Measurements from ENCODE around the gene KIF26A. TPM values are rescaled to one million over a fixed set of nuclear protein-coding genes. Genes with fewer than 3 reads are reported as not detected.

KIF26A gene
- total RNA-seq, 2 experiments from 2014 or later: 0.29 to 0.38 TPM

DNA sequence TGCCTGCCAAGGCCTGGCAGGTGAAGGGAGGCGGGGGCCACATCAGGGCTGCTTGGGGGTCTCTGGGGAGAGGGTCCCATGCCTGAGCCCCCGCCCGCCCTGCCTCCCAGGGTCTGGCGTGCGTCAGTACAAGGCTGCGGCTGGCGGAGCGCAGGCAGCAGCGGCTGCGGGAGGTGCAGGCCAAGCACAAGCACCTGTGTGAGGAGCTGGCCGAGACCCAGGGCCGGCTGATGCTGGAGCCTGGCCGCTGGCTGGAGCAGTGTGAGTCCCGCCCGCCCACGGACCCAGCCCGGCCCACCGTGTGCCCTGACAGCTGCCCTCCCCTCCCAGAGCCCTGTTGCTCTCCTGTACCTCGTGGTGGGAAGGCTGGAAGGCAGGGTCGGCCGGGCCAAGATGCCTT, 40.7 kb downstream of the KIF26A start:
- Mint-ChIP-seq H3K4me3 (no peak overlapping the region), H3K4me1 (ENCODE audit: low read depth) (no peaks in the 10 kb centered on the region), H3K27me3 (peaks cover 2% of the 10 kb centered on the region), H3K36me3 (no peaks in the 10 kb centered on the region), H3K27ac (no peak overlapping the region), H3K9me3 (no peaks in the 10 kb centered on the region)
- CTCF ChIA-PET: no interaction called here
- POLR2A ChIA-PET: no interaction called here
- no peak for DNase-seq
- intact Hi-C loops (cut with micrococcal nuclease): no loop called here

DNA sequence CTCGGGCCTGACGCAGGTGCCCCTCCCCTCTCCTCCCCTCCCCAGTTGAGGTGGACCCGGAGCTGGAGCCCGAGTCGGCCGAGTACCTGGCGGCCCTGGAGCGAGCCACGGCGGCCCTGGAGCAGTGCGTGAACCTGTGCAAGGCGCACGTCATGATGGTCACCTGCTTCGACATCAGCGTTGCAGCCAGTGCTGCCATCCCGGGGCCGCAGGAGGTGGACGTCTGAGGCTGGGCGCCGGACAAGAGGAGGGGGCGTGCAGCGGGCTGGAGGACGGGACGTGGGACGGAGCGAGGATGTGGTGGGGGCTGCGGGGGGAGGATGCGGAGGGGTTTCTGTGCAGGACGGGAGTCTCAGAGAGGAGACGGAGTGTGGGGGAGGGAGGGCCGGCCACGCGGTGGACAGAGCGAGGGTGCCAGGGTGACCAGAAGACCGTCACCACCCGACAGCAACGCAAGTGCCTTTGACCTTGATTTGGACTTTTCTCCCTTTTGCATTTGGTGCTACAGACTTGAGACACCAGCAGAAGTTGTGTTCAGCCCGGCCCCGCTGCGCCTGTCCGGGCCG, 41.3 kb downstream of the KIF26A start:
- POLR2A ChIA-PET: no interaction called here
- Mint-ChIP-seq H3K27me3 (peaks cover 5% of the 10 kb centered on the region), H3K27ac (no peak overlapping the region), H3K4me1 (ENCODE audit: low read depth) (no peaks in the 10 kb centered on the region), H3K4me3 (no peak overlapping the region), H3K9me3 (no peaks in the 10 kb centered on the region), H3K36me3 (no peaks in the 10 kb centered on the region)
- intact Hi-C loops (cut with micrococcal nuclease): no loop called here
- DNase-seq: no peak
- CTCF ChIA-PET: no interaction called here

DNA sequence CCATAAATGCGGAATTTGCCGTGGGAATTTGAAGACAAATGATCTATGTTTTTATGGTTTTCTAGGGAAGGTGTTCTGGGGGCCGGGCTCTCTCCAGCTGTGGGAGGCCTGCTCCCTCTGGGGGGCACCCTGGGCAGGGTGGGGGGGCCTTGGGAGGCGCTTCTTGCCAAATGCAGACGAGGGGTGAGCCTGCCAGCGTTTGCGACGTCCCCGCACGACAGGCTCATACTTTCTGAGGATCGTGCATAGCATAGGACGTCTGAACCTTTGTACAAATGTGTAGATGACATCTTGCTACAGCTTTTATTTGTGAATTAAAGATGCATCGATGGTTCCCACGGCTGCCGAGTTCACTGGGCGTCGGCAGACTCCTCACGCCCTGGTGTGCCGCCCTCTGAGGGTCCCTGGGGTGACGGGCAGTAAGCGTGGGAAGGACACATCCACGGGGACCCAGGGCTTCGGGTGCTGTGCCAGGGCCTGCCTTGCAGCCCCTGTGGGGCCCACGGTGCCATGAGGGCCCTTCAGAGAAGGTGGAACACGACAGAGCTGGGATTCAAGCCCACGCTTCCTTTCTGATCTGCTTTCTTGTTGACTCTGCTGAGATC, 42.3 kb downstream of the KIF26A start:
- intact Hi-C loops (cut with micrococcal nuclease): no loop called here
- Mint-ChIP-seq H3K36me3 (no peaks in the 10 kb centered on the region), H3K27me3 (peaks cover 5% of the 10 kb centered on the region), H3K4me3 (no peak overlapping the region), H3K9me3 (no peaks in the 10 kb centered on the region), H3K4me1 (ENCODE audit: low read depth) (no peaks in the 10 kb centered on the region), H3K27ac (no peak overlapping the region)
- POLR2A ChIA-PET: no interaction called here
- DNase-seq: no peak
- CTCF ChIA-PET: no interaction called here

DNA sequence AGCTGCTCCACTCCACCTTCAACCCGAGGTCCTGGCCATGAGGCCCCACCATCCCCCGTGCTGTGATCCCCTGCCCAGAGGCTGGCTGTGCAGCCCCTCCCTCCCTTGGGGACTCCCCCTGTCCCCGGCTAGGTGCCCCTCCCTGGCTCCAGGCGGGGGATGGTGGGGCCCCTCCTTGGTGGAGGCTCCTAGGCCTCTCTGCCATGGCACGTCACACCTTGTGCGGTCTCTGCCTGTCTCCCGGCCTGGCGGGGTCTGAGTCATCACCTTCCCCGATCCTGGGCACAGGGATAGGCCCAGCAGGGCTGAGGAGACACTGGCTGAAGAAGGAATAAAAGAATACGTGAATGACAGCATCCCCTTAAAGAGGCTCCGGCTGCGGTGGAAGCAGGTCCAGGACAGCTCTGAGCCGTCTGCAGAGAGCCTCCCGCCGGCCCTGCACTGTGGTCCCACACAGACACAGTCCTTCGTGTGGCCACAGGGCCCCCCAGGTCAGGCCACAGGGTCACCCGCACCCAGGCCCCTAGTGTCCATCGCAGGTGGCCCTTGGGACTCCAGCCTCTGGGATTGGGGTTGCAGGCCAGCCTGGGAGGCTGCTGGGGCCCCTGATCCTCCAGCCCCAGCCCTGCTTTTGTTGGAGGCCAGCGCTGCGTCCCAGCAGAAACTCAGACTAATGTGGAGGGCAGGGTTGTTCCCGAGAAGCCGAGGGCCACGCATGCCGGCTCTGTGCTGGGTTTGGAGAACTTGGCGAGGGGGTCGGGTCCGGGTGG, 43.6 kb downstream of the KIF26A start:
- no peak for DNase-seq
- H3K4me1 Mint-ChIP-seq (ENCODE audit: low read depth): no peaks in the 10 kb centered on the region
- no peaks in the 10 kb centered on the region for H3K9me3 Mint-ChIP-seq
- H3K27ac Mint-ChIP-seq: no peak overlapping the region
- peaks cover 5% of the 10 kb centered on the region for H3K27me3 Mint-ChIP-seq
- H3K4me3 Mint-ChIP-seq: no peak overlapping the region
- POLR2A ChIA-PET: no interaction called here
- no peaks in the 10 kb centered on the region for H3K36me3 Mint-ChIP-seq
- intact Hi-C loops (cut with micrococcal nuclease): no loop called here
- CTCF ChIA-PET: no interaction called here

DNA sequence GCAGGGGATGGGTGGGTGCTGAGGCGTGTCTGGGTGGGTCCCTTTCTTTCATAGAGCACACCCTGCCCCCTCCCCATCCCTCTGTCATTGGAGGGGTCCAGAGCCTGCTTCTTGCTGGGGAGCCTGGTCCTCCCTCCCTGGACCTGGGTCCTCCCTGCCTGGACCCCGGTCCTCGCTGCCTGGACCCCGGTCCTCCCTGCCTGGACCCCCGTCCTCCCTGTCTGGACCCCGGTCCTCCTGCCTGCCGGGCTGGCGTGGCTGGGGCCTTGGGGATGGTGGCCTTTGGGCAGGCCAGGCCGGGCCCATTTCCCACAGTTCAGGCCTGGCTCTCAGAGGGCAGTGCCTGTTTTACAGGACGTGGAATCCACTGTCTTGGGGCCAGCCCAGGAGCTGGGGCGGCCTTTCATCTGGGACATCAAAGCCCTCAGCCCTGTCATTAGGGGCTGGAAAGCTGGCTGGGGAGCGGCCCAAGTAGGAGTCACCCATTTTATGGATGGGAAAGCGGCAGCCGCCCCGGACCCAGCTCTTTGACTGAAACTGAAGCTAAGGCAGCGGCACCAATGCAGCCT, 44.6 kb downstream of the KIF26A start:
- CTCF ChIA-PET: no interaction called here
- intact Hi-C loops (cut with micrococcal nuclease): no loop called here
- Mint-ChIP-seq H3K27ac (no peak overlapping the region), H3K36me3 (no peaks in the 10 kb centered on the region), H3K4me3 (no peak overlapping the region), H3K9me3 (no peaks in the 10 kb centered on the region), H3K27me3 (peaks cover 5% of the 10 kb centered on the region), H3K4me1 (ENCODE audit: low read depth) (no peaks in the 10 kb centered on the region)
- DNase-seq: no peak
- POLR2A ChIA-PET: no interaction called here

DNA sequence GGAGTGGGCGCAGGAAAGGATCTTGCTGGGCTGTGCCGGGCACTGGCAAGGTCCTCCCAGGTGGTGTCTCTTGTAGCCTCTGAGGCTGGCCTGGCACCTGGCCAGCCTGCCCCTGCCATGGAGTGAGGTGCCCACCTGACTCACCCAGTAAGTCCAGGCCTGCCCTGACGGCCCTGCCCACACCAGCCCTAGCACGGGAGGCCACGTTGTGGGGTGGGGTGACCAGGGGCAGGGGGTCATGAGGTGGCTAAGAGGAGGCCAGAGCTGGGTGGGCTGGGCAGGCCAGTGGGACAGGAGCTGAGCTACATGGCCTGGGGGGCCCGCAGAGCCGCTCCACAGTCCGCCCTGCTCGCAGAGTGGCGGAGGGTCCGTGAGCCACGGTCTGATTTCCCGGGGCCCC, 45.4 kb downstream of the KIF26A start:
- ChIA-PET POLR2A (no interaction called here), CTCF (no interaction called here)
- Mint-ChIP-seq H3K9me3 (no peaks in the 10 kb centered on the region), H3K4me1 (ENCODE audit: low read depth) (no peaks in the 10 kb centered on the region), H3K27ac (no peak overlapping the region), H3K27me3 (peaks cover 5% of the 10 kb centered on the region), H3K36me3 (no peaks in the 10 kb centered on the region), H3K4me3 (no peak overlapping the region)
- DNase-seq: no peak
- intact Hi-C loops (cut with micrococcal nuclease): no loop called here

DNA sequence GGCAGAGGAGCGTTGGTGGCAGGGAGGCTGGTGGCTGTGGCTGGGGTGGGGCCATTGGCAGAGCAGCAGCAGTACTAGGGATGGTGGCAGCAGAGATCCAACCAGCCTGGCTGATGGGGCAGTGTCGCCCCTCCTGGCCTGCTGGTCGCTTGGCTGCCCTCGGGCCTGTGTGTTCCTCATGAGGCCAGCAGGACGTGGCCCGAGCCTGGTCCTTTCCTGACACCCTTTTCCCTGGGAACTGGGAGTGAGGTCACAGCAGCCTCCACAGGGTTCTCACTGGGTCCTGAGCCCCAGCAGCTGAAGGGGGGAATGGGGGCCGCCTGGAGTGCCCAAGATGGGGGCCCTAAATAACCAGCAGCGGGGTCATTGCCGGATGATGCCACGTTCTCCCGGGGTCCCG, 46.1 kb downstream of the KIF26A start:
- CTCF ChIA-PET: no interaction called here
- no peak overlapping the region for H3K27ac Mint-ChIP-seq
- intact Hi-C loops (cut with micrococcal nuclease): no loop called here
- POLR2A ChIA-PET: no interaction called here
- no peak overlapping the region for H3K4me3 Mint-ChIP-seq
- H3K27me3 Mint-ChIP-seq: peaks cover 5% of the 10 kb centered on the region
- no peaks in the 10 kb centered on the region for H3K36me3 Mint-ChIP-seq
- no peaks in the 10 kb centered on the region for H3K4me1 Mint-ChIP-seq (ENCODE audit: low read depth)
- H3K9me3 Mint-ChIP-seq: no peaks in the 10 kb centered on the region
- no peak for DNase-seq

DNA sequence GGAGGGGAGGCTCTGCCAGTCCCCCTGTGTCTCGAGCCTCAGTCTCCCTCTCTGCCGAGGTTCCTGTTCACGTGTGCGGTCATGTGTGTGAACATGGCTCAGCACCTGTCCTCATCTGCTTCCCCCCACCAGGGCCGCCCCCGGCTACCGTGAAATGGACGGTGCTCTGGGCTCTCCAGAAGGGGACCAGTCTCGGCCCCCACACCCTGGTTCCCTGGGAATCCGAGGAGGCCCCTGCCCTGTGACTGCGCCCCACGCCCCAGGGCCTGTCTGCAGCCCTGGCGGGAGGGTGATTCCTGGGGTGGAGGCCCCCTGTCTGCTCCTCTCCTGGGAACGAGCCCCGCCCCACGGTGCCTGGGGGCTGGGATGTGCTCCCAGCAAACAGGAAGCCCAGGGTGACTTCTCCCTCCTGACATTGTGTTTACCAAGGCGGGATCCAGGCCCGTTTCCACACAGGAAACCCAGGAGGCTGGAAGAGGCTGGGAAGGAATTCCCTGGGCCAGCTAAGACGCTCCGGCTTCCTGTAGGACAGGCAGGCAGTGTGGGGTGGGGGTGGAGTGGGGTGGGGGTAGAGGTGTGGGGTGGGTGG, 46.6 kb downstream of the KIF26A start:
- ChIA-PET CTCF (no interaction called here), POLR2A (no interaction called here)
- no peak overlapping the region for H3K27ac Mint-ChIP-seq
- H3K4me1 Mint-ChIP-seq (ENCODE audit: low read depth): no peaks in the 10 kb centered on the region
- no peak for DNase-seq
- H3K4me3 Mint-ChIP-seq: no peak overlapping the region
- no peaks in the 10 kb centered on the region for H3K9me3 Mint-ChIP-seq
- H3K27me3 Mint-ChIP-seq: peaks cover 5% of the 10 kb centered on the region
- intact Hi-C loops (cut with micrococcal nuclease): no loop called here
- H3K36me3 Mint-ChIP-seq: no peaks in the 10 kb centered on the region

DNA sequence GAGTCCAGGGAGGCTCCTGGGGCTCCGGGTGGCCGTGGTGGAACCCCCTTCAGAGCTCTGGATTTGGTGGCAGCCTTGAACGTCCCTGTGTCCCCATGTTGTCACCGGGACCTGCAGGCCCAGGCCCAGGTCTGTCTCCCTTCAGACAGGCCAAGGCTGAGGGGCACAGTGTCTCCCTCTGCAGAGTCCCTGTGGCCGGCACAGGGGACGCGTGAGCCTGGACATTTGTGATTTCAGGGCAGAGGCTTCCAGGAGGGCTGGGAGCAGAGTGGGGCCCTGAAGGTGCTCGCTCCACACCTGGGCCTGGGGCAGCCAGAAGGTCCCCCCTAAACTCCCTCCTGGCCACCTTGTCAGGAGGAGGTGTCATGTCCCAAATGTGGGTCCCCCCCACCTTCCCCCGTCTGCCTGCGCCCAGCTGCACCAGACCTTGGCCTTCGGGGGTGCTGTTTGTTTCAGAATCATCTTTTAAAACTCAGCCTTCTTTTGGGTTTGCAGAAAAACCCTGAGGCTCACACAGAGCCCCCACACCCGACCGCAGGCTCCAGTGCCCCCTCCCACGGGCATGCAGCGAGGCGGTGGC, 47.6 kb downstream of the KIF26A start:
- ChIA-PET POLR2A (no interaction called here), CTCF (no interaction called here)
- no peaks in the 10 kb centered on the region for H3K4me1 Mint-ChIP-seq (ENCODE audit: low read depth)
- no peaks in the 10 kb centered on the region for H3K36me3 Mint-ChIP-seq
- intact Hi-C loops (cut with micrococcal nuclease): no loop called here
- DNase-seq: no peak
- peaks cover 3% of the 10 kb centered on the region for H3K27me3 Mint-ChIP-seq
- H3K9me3 Mint-ChIP-seq: no peaks in the 10 kb centered on the region
- no peak overlapping the region for H3K4me3 Mint-ChIP-seq
- no peak overlapping the region for H3K27ac Mint-ChIP-seq

DNA sequence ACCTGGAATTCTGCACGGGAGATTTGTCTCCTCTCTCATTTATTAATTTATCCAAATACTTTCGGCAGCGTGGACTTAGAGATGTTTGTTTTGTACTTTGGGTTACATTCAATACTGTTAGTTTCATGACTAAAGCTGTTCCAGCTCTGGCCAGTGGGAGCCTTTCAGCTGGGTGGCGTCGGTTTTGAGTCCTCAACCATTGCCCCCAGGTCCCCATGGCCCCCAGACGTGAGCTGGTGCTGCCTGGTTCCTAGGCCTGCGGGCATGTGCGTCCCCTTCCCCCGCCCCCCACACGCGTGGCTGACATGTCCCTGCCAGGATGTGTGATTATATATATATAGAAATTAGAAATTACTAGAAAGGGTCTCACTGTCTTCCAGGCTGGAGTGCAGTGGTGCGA, 48.2 kb downstream of the KIF26A start:
- CTCF ChIA-PET: no interaction called here

DNA sequence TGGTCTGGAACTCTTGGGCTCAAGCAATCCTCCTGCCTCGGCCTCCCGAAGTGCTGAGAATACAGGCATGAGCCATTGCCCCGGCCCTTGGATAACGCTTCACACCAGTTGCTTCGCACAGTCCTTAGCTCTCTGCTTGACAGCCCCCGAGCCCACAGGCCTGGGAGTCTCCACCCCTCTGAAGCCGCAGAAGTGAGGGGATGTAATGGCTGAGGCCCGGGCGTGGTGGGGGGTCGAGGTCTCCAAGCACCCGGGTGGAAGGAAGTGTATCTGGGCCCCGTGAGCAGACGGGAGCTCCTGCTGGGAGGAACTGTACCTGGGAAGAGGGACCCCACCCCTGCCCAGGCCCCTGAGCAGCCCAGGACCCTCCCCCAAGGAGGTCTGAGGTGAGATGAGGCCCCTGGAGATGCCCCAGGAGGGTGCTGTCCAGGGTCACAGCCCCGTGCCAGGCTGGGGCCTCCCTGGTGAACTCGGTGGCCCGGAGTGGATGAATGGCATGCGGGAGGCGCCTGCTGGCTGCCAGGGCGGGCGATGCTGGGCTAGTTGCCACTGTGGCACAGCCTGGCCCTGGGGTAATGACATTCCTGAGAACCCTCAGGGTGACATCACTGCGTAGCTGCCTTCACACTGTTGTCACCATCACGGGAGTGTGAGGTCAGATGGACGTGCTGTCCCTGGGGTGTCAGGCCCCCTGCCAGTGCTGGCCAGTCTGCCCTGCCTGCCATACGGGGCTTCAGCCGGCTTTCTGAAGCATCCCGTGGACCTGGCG, 48.9 kb downstream of the KIF26A start:
- Mint-ChIP-seq H3K4me1 (ENCODE audit: low read depth) (no peaks in the 10 kb centered on the region), H3K36me3 (no peaks in the 10 kb centered on the region), H3K27ac (no peak overlapping the region), H3K27me3 (peaks cover 3% of the 10 kb centered on the region), H3K9me3 (no peaks in the 10 kb centered on the region), H3K4me3 (no peak overlapping the region)
- DNase-seq: no peak
- intact Hi-C loops (cut with micrococcal nuclease): no loop called here
- ChIA-PET CTCF (no interaction called here), POLR2A (no interaction called here)

More for the DNA sequence above, 48.2 kb downstream of the KIF26A start:
- intact Hi-C loops (cut with micrococcal nuclease): no loop called here
- POLR2A ChIA-PET: no interaction called here
- H3K4me3 Mint-ChIP-seq: no peak overlapping the region
- H3K36me3 Mint-ChIP-seq: no peaks in the 10 kb centered on the region
- no peaks in the 10 kb centered on the region for H3K9me3 Mint-ChIP-seq
- H3K4me1 Mint-ChIP-seq (ENCODE audit: low read depth): no peaks in the 10 kb centered on the region
- no peak for DNase-seq
- H3K27me3 Mint-ChIP-seq: peaks cover 3% of the 10 kb centered on the region
- H3K27ac Mint-ChIP-seq: no peak overlapping the region
